Activated B cell treated with CpG ODN at 0.5 μM for 24 hours (primary cell): ENCODE data around the gene PRUNE2. TPM values are rescaled to one million over a fixed set of nuclear protein-coding genes. Genes with fewer than 3 reads are reported as not detected.

Source experiments
- ATAC-seq: fragments of 200-7000 bp; cut with Tn5 transposase; one replicate; pipeline ENCODE4 v1.10.0; 2021; ENCODE audit warnings: low read depth, mild to moderate bottlenecking, moderate library complexity
- CTCF ChIA-PET: fragments of 350-600 bp; sonication (Branson Sonifier 250); formaldehyde crosslinking; loops from one replicate; lab custom pipeline; 2021; ENCODE audit warnings: antibody characterized with exemption; lab: Charles Lee
- POLR2A ChIA-PET: fragments of 350-600 bp; sonication (Branson Sonifier 250); formaldehyde crosslinking; loops from one replicate; lab custom pipeline; 2021; ENCODE audit warnings: antibody characterized with exemption; lab: Charles Lee
- DNase-seq: peaks from one replicate; pipeline ENCODE4 v3.0.0; 2022
- H3K27ac Mint-ChIP-seq: one replicate; pipeline ENCODE4 v1.8.0; 2020; ENCODE audit warnings: mixed read lengths
- H3K27me3 Mint-ChIP-seq: one replicate; pipeline ENCODE4 v1.8.0; 2021; ENCODE audit warnings: mixed read lengths
- H3K36me3 Mint-ChIP-seq: one replicate; pipeline ENCODE4 v1.8.0; 2021; ENCODE audit warnings: low read depth, mixed read lengths
- H3K4me1 Mint-ChIP-seq: one replicate; pipeline ENCODE4 v1.8.0; 2021; ENCODE audit warnings: mixed read lengths
- H3K4me3 Mint-ChIP-seq: one replicate; pipeline ENCODE4 v1.8.0; 2020; ENCODE audit warnings: mild to moderate bottlenecking, mixed read lengths
- H3K9me3 Mint-ChIP-seq: one replicate; pipeline ENCODE4 v1.8.0; 2020; ENCODE audit warnings: mixed read lengths
- CTCF ChIP-seq: fragments of 200-600 bp; IDR thresholded peaks from one replicate; pipeline ENCODE4 v1.8.0; 2022; ENCODE audit warnings: antibody characterized with exemption, mild to moderate bottlenecking
- intact Hi-C: fragments of 100-400 bp; cut with micrococcal nuclease; formaldehyde crosslinking; loops from one replicate; pipeline ENCODE4 v1.15.1; 2024
- total RNA-seq: library from RNA; stranded (reverse); gene quantifications from 2 replicates; pipeline ENCODE4 v1.2.3, GENCODE V29; 2022

Gene PRUNE2
- total RNA-seq, 1 donor from 2014 or later, result not detected

GRCh38 chr9:76761448-76761847 lies 144.5 kb downstream of the PRUNE2 start:
- CTCF ChIA-PET, result no interaction called here
- no peak for ATAC-seq
- no peaks in the 10 kb centered on the region for H3K9me3 Mint-ChIP-seq
- H3K36me3 Mint-ChIP-seq, result no peaks in the 10 kb centered on the region
- TF ChIP-seq CTCF, result no peak
- peaks cover 39% of the 10 kb centered on the region for H3K4me1 Mint-ChIP-seq
- no peaks in the 10 kb centered on the region for H3K27me3 Mint-ChIP-seq
- H3K4me3 Mint-ChIP-seq, result no peak overlapping the region
- DNase-seq, result no peak
- intact Hi-C loops, result no loop called here
- H3K27ac Mint-ChIP-seq, result no peak overlapping the region
- POLR2A ChIA-PET, result no interaction called here

- peak; percentile 34 for DNase-seq
- ChIA-PET POLR2A (interaction anchor here (0.8 kb wide), 1 partner anchor 365 kb away, joined by 4 read pairs; the partner anchor contains the start of gene RFK), CTCF (no interaction called here)
- Mint-ChIP-seq H3K27me3 (no peaks in the 10 kb centered on the region), H3K36me3 (no peaks in the 10 kb centered on the region), H3K9me3 (no peaks in the 10 kb centered on the region), H3K4me3 (peak overlapping the region; percentile 55), H3K27ac (peak overlapping the region; percentile 62), H3K4me1 (peaks cover 54% of the 10 kb centered on the region)
- peak; percentile 73 for ATAC-seq
- TF ChIP-seq CTCF, result no peak
- intact Hi-C loops, result loop anchor here (5.0 to 10.0 kb wide), 2 partner anchors 302 to 1805 kb away; partner anchors contain the start of genes C9orf40 and GCNT1
These were observed 146.2 kb downstream of the PRUNE2 start for GRCh38 chr9:76759732-76760131.

GRCh38 chr9:76758476-76758875 lies 147.4 kb downstream of the PRUNE2 start:
- intact Hi-C loops, result loop anchor here (5.0 to 10.0 kb wide), 2 partner anchors 301 to 1804 kb away; partner anchors contain the start of genes C9orf40 and GCNT1
- no peak for DNase-seq
- ChIA-PET CTCF (no interaction called here), POLR2A (no interaction called here)
- TF ChIP-seq CTCF, result no peak
- ATAC-seq, result no peak
- H3K4me3 Mint-ChIP-seq, result no peak overlapping the region
- H3K27me3 Mint-ChIP-seq, result no peaks in the 10 kb centered on the region
- H3K9me3 Mint-ChIP-seq, result no peaks in the 10 kb centered on the region
- H3K36me3 Mint-ChIP-seq, result no peaks in the 10 kb centered on the region
- H3K4me1 Mint-ChIP-seq, result peaks cover 59% of the 10 kb centered on the region
- H3K27ac Mint-ChIP-seq, result no peak overlapping the region

GRCh38 chr9:76756941-76757673 lies 148.8 kb downstream of the PRUNE2 start:
- DNase-seq (no peak), ATAC-seq (no peak)
- peaks cover 59% of the 10 kb centered on the region for H3K4me1 Mint-ChIP-seq
- POLR2A ChIA-PET, result no interaction called here
- H3K4me3 Mint-ChIP-seq, result no peak overlapping the region
- CTCF ChIA-PET, result interaction anchor here (1.3 kb wide), 1 partner anchor 394 kb away, joined by 3 read pairs; no protein-coding TSS in a partner anchor
- H3K27ac Mint-ChIP-seq, result no peak overlapping the region
- no peaks in the 10 kb centered on the region for H3K27me3 Mint-ChIP-seq
- H3K36me3 Mint-ChIP-seq, result no peaks in the 10 kb centered on the region
- no peak for TF ChIP-seq CTCF
- intact Hi-C loops, result loop anchor here (5.0 to 10.0 kb wide), 2 partner anchors 300 to 1802 kb away; partner anchors contain the start of genes C9orf40 and GCNT1
- no peaks in the 10 kb centered on the region for H3K9me3 Mint-ChIP-seq

GRCh38 chr9:76756268-76756640 lies 149.7 kb downstream of the PRUNE2 start:
- H3K27me3 Mint-ChIP-seq, result no peaks in the 10 kb centered on the region
- H3K27ac Mint-ChIP-seq, result peak overlapping the region; percentile 78
- TF ChIP-seq CTCF, result no peak
- H3K4me1 Mint-ChIP-seq, result peaks cover 61% of the 10 kb centered on the region
- DNase-seq (no peak), ATAC-seq (no peak)
- H3K9me3 Mint-ChIP-seq, result no peaks in the 10 kb centered on the region
- peak overlapping the region; percentile 83 for H3K4me3 Mint-ChIP-seq
- ChIA-PET CTCF (interaction anchor here (0.8 kb wide), 1 partner anchor 52 kb away, joined by 3 read pairs; no protein-coding TSS in a partner anchor), POLR2A (interaction anchor here (0.9 to 1.4 kb wide), 3 partner anchors 297 to 1728 kb away, joined by 3 to 7 read pairs (median 3); partner anchors contain the start of genes CARNMT1, GCNT1 and RFK)
- H3K36me3 Mint-ChIP-seq, result no peaks in the 10 kb centered on the region
- intact Hi-C loops, result loop anchor here (5.0 to 10.0 kb wide), 2 partner anchors 299 to 1801 kb away; partner anchors contain the start of genes C9orf40 and GCNT1
